C4-2B (cell line): Measurements from ENCODE around the gene STAMBPL1.

Source experiments
- H3K27ac ChIP-seq: fragments of 450-650 bp; 2 replicates; pipeline ENCODE4 v1.5.1; 2017
- ZFX ChIP-seq: fragments of 450-650 bp; IDR thresholded peaks from 2 replicates; pipeline ENCODE4 v1.6.1; 2017
- TF ChIP-seq, protein P1 (sequence below): fragments of 450-650 bp; conservative IDR thresholded peaks from 2 replicates; pipeline ENCODE4 v1.5.1; 2017; ENCODE audit warnings: mild to moderate bottlenecking

STAMBPL1 gene

DNA sequence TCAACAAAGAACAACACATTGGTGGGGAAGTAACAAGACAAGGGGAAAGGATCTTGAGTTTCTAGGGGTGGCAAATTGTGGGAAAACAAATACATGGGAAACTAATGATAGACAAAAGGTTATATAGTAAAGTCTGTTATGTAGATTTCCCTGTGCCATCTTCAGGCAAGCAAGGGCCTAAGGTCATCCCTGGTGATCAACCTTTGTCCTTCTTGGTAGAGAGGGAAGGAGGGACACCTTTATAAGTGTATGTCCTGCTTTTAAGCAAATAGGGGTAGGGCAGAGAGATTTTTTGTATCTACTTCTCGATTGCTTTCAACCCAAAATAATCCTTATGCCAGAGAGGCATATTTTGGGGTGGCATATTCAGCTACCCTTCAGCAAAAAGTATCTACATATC, 84.3 kb downstream of the STAMBPL1 start:
- TF ChIP-seq ZFX, result no peak
- TF ChIP-seq, protein P1, sequence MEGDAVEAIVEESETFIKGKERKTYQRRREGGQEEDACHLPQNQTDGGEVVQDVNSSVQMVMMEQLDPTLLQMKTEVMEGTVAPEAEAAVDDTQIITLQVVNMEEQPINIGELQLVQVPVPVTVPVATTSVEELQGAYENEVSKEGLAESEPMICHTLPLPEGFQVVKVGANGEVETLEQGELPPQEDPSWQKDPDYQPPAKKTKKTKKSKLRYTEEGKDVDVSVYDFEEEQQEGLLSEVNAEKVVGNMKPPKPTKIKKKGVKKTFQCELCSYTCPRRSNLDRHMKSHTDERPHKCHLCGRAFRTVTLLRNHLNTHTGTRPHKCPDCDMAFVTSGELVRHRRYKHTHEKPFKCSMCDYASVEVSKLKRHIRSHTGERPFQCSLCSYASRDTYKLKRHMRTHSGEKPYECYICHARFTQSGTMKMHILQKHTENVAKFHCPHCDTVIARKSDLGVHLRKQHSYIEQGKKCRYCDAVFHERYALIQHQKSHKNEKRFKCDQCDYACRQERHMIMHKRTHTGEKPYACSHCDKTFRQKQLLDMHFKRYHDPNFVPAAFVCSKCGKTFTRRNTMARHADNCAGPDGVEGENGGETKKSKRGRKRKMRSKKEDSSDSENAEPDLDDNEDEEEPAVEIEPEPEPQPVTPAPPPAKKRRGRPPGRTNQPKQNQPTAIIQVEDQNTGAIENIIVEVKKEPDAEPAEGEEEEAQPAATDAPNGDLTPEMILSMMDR, result no peak
- no peak overlapping the region for H3K27ac ChIP-seq

DNA sequence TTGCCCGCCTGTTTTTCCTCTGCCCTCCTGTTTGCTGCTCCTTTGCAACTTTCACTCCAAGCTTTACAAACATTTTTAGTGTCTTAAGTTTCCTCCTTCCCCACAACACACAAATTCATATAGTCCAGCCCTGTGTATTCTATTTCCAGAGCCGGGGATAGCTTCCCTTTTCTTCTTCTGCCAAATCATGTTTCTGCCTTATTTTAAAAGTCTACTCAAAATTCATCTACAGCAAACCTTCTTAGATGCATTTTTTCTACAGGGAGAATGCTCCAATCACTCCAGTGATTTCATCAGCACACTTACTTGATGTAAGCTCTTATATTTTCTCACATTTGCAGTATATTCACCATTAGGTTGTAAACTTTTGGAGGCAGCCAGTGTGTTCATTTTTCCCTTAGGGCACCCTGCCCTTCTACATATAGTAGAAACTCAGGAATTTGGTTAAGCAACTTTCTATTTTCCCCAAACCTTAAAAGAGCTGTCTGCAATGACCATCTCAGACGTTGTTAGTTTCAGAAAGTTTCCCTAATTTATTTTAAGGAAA, 84.9 kb downstream of the STAMBPL1 start:
- H3K27ac ChIP-seq, result no peak overlapping the region
- TF ChIP-seq, protein P1, result no peak
- TF ChIP-seq ZFX, result no peak

DNA sequence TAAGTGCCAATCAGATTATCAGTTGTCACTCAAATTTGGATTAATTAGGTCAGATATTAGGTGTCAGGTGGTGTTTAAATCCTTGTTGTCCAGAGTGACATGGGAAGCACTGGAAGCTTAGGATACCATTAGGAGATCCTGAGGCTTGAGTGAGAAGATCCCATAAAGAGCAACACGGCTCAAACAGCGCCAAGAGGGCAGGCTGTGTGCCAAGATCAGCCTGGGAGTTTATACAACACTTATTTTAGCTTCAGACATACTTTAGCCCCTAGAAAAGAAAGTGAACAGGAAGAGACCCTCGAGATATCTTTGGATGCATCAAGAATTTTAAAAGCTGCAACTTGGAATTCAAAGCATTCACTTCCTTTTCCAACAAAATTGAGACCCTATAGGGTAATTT, 86.8 kb downstream of the STAMBPL1 start:
- H3K27ac ChIP-seq, result no peak overlapping the region
- no peak for TF ChIP-seq ZFX
- TF ChIP-seq, protein P1, result no peak

DNA sequence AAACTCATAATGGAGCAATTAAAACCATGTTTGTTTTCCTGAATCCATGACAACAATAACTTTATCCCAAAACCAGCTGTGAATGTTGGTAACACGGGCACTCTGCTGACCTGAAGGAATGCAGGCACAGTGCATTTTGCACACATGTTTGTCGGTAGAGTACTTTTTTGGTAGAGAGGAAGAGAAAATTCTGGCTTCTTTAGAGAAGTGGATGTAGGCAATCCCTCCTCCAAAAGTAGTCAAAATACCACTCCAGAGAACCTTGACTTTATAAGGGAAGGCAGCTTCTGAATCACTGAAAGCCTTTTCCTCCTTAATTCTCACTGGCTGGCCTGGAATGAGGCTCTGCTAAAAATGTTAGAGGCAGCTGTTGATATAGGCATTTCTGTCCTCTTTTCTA, 88.3 kb downstream of the STAMBPL1 start:
- no peak for TF ChIP-seq ZFX
- TF ChIP-seq, protein P1, result no peak

DNA sequence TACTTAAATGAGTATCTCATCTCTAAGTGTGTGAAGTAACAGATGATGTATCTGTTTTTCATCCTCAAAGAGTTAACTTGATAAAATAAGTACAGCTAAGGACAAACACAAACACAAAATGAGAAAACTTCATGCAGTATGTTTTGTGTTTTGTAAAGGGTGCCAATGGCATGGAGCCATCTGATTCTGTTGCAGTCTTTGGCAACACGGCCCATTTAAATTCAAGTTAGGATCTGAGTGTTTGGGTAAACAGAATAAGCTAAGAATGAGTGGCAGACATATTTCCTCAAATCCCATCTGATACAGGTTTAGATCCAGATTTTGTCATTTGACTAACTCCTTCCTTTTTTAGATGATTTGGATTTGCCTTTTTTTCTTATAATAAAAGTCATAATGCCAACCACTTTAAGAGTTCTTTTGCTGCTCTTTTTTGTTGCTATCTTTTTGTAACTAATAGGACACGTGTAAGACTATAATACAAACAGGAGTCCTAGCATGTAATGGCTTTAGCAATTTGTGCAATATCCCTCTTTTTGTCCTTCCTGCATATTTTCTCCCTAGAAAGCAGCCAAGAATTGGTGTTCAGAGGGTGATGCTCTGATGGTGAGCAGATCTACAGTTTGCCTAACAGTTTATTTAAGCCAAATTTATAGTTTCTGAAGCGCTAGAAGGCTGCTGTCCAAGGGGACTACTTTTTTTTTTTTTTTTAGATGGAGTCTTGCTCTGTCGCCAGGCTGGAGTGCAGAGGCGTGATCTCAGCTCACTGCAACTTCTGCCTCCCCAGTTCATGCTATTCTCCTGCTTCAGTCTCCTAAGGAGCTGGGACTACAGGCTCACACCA, 91.4 kb downstream of the STAMBPL1 start:
- no peak overlapping the region for H3K27ac ChIP-seq
- TF ChIP-seq, protein P1, result no peak
- TF ChIP-seq ZFX, result no peak

More for the DNA sequence above, 88.3 kb downstream of the STAMBPL1 start:
- H3K27ac ChIP-seq, result no peak overlapping the region
